ENCODE results near the gene RAI1. TPM values are rescaled to one million over a fixed set of nuclear protein-coding genes. Genes with fewer than 3 reads are reported as not detected.

Gene RAI1
- total and polyA plus RNA-seq, 2 of the 8 experiments (the other 6 are each of a cell fraction or from before 2014, with no cell fraction given): 0.39 to 1.2 TPM

DNA sequence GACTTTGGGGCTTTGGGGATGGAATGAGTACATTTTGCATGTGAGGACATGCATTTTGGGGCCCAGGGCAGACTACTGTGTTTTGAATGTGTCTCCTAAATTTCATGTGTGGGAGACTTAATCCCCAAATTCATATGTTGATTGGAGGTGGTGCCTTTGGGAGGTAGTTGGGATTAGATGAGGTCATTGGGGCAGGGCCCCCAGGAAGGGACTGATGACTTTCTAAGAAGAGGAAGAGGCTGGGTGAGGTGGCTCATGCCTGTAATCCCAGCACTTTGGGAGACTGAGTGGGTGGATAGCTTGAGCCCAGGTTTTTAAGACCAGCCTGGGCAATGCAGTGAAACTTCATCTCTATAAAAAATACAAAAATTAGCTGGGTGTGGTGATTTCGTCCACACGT is 42.8 kb upstream of the RAI1 start (continued):
- TF ChIP-seq, protein P1, sequence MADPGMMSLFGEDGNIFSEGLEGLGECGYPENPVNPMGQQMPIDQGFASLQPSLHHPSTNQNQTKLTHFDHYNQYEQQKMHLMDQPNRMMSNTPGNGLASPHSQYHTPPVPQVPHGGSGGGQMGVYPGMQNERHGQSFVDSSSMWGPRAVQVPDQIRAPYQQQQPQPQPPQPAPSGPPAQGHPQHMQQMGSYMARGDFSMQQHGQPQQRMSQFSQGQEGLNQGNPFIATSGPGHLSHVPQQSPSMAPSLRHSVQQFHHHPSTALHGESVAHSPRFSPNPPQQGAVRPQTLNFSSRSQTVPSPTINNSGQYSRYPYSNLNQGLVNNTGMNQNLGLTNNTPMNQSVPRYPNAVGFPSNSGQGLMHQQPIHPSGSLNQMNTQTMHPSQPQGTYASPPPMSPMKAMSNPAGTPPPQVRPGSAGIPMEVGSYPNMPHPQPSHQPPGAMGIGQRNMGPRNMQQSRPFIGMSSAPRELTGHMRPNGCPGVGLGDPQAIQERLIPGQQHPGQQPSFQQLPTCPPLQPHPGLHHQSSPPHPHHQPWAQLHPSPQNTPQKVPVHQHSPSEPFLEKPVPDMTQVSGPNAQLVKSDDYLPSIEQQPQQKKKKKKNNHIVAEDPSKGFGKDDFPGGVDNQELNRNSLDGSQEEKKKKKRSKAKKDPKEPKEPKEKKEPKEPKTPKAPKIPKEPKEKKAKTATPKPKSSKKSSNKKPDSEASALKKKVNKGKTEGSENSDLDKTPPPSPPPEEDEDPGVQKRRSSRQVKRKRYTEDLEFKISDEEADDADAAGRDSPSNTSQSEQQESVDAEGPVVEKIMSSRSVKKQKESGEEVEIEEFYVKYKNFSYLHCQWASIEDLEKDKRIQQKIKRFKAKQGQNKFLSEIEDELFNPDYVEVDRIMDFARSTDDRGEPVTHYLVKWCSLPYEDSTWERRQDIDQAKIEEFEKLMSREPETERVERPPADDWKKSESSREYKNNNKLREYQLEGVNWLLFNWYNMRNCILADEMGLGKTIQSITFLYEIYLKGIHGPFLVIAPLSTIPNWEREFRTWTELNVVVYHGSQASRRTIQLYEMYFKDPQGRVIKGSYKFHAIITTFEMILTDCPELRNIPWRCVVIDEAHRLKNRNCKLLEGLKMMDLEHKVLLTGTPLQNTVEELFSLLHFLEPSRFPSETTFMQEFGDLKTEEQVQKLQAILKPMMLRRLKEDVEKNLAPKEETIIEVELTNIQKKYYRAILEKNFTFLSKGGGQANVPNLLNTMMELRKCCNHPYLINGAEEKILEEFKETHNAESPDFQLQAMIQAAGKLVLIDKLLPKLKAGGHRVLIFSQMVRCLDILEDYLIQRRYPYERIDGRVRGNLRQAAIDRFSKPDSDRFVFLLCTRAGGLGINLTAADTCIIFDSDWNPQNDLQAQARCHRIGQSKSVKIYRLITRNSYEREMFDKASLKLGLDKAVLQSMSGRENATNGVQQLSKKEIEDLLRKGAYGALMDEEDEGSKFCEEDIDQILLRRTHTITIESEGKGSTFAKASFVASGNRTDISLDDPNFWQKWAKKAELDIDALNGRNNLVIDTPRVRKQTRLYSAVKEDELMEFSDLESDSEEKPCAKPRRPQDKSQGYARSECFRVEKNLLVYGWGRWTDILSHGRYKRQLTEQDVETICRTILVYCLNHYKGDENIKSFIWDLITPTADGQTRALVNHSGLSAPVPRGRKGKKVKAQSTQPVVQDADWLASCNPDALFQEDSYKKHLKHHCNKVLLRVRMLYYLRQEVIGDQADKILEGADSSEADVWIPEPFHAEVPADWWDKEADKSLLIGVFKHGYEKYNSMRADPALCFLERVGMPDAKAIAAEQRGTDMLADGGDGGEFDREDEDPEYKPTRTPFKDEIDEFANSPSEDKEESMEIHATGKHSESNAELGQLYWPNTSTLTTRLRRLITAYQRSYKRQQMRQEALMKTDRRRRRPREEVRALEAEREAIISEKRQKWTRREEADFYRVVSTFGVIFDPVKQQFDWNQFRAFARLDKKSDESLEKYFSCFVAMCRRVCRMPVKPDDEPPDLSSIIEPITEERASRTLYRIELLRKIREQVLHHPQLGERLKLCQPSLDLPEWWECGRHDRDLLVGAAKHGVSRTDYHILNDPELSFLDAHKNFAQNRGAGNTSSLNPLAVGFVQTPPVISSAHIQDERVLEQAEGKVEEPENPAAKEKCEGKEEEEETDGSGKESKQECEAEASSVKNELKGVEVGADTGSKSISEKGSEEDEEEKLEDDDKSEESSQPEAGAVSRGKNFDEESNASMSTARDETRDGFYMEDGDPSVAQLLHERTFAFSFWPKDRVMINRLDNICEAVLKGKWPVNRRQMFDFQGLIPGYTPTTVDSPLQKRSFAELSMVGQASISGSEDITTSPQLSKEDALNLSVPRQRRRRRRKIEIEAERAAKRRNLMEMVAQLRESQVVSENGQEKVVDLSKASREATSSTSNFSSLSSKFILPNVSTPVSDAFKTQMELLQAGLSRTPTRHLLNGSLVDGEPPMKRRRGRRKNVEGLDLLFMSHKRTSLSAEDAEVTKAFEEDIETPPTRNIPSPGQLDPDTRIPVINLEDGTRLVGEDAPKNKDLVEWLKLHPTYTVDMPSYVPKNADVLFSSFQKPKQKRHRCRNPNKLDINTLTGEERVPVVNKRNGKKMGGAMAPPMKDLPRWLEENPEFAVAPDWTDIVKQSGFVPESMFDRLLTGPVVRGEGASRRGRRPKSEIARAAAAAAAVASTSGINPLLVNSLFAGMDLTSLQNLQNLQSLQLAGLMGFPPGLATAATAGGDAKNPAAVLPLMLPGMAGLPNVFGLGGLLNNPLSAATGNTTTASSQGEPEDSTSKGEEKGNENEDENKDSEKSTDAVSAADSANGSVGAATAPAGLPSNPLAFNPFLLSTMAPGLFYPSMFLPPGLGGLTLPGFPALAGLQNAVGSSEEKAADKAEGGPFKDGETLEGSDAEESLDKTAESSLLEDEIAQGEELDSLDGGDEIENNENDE (IDR thresholded peaks at IDR 0.05; ENCODE audit: insufficient replicate concordance, low read length): no peak
- TF ChIP-seq CEBPB (IDR thresholded peaks at IDR 0.05; ENCODE audit: low read depth, low read length) (no peak), SIX5 (IDR thresholded peaks at IDR 0.05; ENCODE audit: low read depth, low read length) (no peak), PHF8 (conservative IDR thresholded peaks at IDR 0.05; ENCODE audit: low read depth, low read length) (no peak), SRF (IDR thresholded peaks at IDR 0.05; ENCODE audit: low read depth, low read length) (no peak), TAF1 (IDR thresholded peaks at IDR 0.05; ENCODE audit: low read depth, low read length) (no peak), SIN3A (conservative IDR thresholded peaks at IDR 0.05 in 1 of 2, IDR thresholded peaks at IDR 0.05 in 1 of 2; ENCODE audit: low read depth in 1 of 2, low read length in 2 of 2) (no peak)

Measured in H1 (cell line).